Peyer's patch (tissue), 4 donors: ENCODE measurements around the gene HMCES.

ENCODE experiments used
- CTCF ChIP-seq, 6 experiments: fragments of 450-650 bp in 4 of 6; fragments of 200-600 bp in 2 of 6; sonication (generic) in 1 of 6; IDR thresholded peaks; one replicate each; pipeline ENCODE4 v1.5.1; 2017 to 2019; ENCODE audit warnings: antibody characterized with exemption in 6 of 6, mild to moderate bottlenecking in 3 of 6, moderate library complexity in 1 of 6
- POLR2A ChIP-seq, 2 donors: fragments of 450-650 bp; IDR thresholded peaks; one replicate each; pipeline ENCODE4 v1.5.1; 2017; ENCODE audit warnings: antibody characterized with exemption in 2 of 2, mild to moderate bottlenecking in 2 of 2, moderate library complexity in 2 of 2

GRCh38 chr3:129321887-129322286 lies 43.2 kb downstream of the HMCES start:
- no peak for TF ChIP-seq CTCF (IDR thresholded peaks at IDR 0.05)
- no peak for TF ChIP-seq POLR2A (IDR thresholded peaks at IDR 0.05)
